ENCODE results near the gene RP9. TPM values are rescaled to one million over a fixed set of nuclear protein-coding genes. Genes with fewer than 3 reads are reported as not detected.

Gene RP9
- 21.5 TPM for polyA plus RNA-seq (2013, experiment 1 of 4)
- 22.0 TPM for polyA plus RNA-seq (2013, experiment 2 of 4)
- polyA plus RNA-seq (2013, experiment 3 of 4): 16.8 TPM
- polyA plus RNA-seq (2013, experiment 4 of 4): 25.3 TPM

- Histone ChIP-seq H3K9me3 (ENCODE audit: control insufficient read depth, low read length) (no peaks in the 10 kb centered on the region), H3K4me1 (ENCODE audit: control insufficient read depth, insufficient read depth, low read length) (no peaks in the 10 kb centered on the region), H3K36me3 (ENCODE audit: control insufficient read depth, insufficient read depth, low read length) (no peaks in the 10 kb centered on the region), H3K27me3 (ENCODE audit: control insufficient read depth, insufficient read depth, low read length, poor library complexity, severe bottlenecking) (peaks cover 12% of the 10 kb centered on the region), H3K4me3 (ENCODE audit: insufficient read depth, low read depth, low read length) (peak within 1 kb of the TSS; percentile 96), H3K27ac (ENCODE audit: insufficient read depth, low read depth, low read length, poor library complexity, severe bottlenecking) (peak within 1 kb of the TSS; percentile 81)
- WGBS, 2 experiments: 0% methylated on average over 100 of the region's 100 CpGs
These were observed at the start of gene RP9 for GRCh38 chr7:33109005-33109757. Gene RP9, minus strand, starts transcription at chr7:33109404. Its CDS starts 32 bp downstream, at chr7:33109372.

- Histone ChIP-seq H3K4me3 (ENCODE audit: insufficient read depth, low read depth, low read length) (no peak overlapping the region), H3K27me3 (ENCODE audit: control insufficient read depth, insufficient read depth, low read length, poor library complexity, severe bottlenecking) (no peaks in the 10 kb centered on the region), H3K4me1 (ENCODE audit: control insufficient read depth, insufficient read depth, low read length) (no peaks in the 10 kb centered on the region), H3K36me3 (ENCODE audit: control insufficient read depth, insufficient read depth, low read length) (no peaks in the 10 kb centered on the region), H3K9me3 (ENCODE audit: control insufficient read depth, low read length) (no peaks in the 10 kb centered on the region), H3K27ac (ENCODE audit: insufficient read depth, low read depth, low read length, poor library complexity, severe bottlenecking) (no peak overlapping the region)
- 46 to 100% methylated on average over 1 to 2 of the region's 2 CpGs for WGBS, 2 experiments
These were observed 48.6 kb upstream of the RP9 start for GRCh38 chr7:33157781-33158180.

- no peaks in the 10 kb centered on the region for H3K36me3 ChIP-seq (ENCODE audit: control insufficient read depth, insufficient read depth, low read length)
- no peaks in the 10 kb centered on the region for H3K4me1 ChIP-seq (ENCODE audit: control insufficient read depth, insufficient read depth, low read length)
- no peak overlapping the region for H3K4me3 ChIP-seq (ENCODE audit: insufficient read depth, low read depth, low read length)
- no peaks in the 10 kb centered on the region for H3K9me3 ChIP-seq (ENCODE audit: control insufficient read depth, low read length)
- H3K27me3 ChIP-seq (ENCODE audit: control insufficient read depth, insufficient read depth, low read length, poor library complexity, severe bottlenecking): no peaks in the 10 kb centered on the region
- 83 to 90% methylated on average over 1 of the region's 1 CpG for WGBS, 2 experiments
- no peak overlapping the region for H3K27ac ChIP-seq (ENCODE audit: insufficient read depth, low read depth, low read length, poor library complexity, severe bottlenecking)
These were observed 48.1 kb upstream of the RP9 start for GRCh38 chr7:33157311-33157710.

- WGBS, 2 experiments: 88 to 95% methylated on average over 1 to 2 of the region's 2 CpGs
These were observed 47.2 kb upstream of the RP9 start for GRCh38 chr7:33156441-33156840.

GRCh38 chr7:33155811-33156210, 46.6 kb upstream of the RP9 start:
- H3K27ac ChIP-seq (ENCODE audit: insufficient read depth, low read depth, low read length, poor library complexity, severe bottlenecking): no peak overlapping the region
- no peaks in the 10 kb centered on the region for H3K36me3 ChIP-seq (ENCODE audit: control insufficient read depth, insufficient read depth, low read length)
- no peaks in the 10 kb centered on the region for H3K27me3 ChIP-seq (ENCODE audit: control insufficient read depth, insufficient read depth, low read length, poor library complexity, severe bottlenecking)
- no peaks in the 10 kb centered on the region for H3K9me3 ChIP-seq (ENCODE audit: control insufficient read depth, low read length)
- WGBS, 2 experiments: 77 to 90% methylated on average over 2 of the region's 2 CpGs
- no peak overlapping the region for H3K4me3 ChIP-seq (ENCODE audit: insufficient read depth, low read depth, low read length)
- no peaks in the 10 kb centered on the region for H3K4me1 ChIP-seq (ENCODE audit: control insufficient read depth, insufficient read depth, low read length)

More at GRCh38 chr7:33156441-33156840, 47.2 kb upstream of the RP9 start:
- H3K27ac ChIP-seq (ENCODE audit: insufficient read depth, low read depth, low read length, poor library complexity, severe bottlenecking): no peak overlapping the region
- no peaks in the 10 kb centered on the region for H3K27me3 ChIP-seq (ENCODE audit: control insufficient read depth, insufficient read depth, low read length, poor library complexity, severe bottlenecking)
- H3K36me3 ChIP-seq (ENCODE audit: control insufficient read depth, insufficient read depth, low read length): no peaks in the 10 kb centered on the region
- no peak overlapping the region for H3K4me3 ChIP-seq (ENCODE audit: insufficient read depth, low read depth, low read length)
- no peaks in the 10 kb centered on the region for H3K9me3 ChIP-seq (ENCODE audit: control insufficient read depth, low read length)
- no peaks in the 10 kb centered on the region for H3K4me1 ChIP-seq (ENCODE audit: control insufficient read depth, insufficient read depth, low read length)

GRCh38 chr7:33152087-33152486, 42.9 kb upstream of the RP9 start:
- no peaks in the 10 kb centered on the region for H3K9me3 ChIP-seq (ENCODE audit: control insufficient read depth, low read length)
- WGBS, 2 experiments: 91 to 100% methylated on average over 3 of the region's 3 CpGs
- no peaks in the 10 kb centered on the region for H3K27me3 ChIP-seq (ENCODE audit: control insufficient read depth, insufficient read depth, low read length, poor library complexity, severe bottlenecking)
- H3K4me1 ChIP-seq (ENCODE audit: control insufficient read depth, insufficient read depth, low read length): peaks cover 5% of the 10 kb centered on the region
- no peaks in the 10 kb centered on the region for H3K36me3 ChIP-seq (ENCODE audit: control insufficient read depth, insufficient read depth, low read length)
- no peak overlapping the region for H3K4me3 ChIP-seq (ENCODE audit: insufficient read depth, low read depth, low read length)
- H3K27ac ChIP-seq (ENCODE audit: insufficient read depth, low read depth, low read length, poor library complexity, severe bottlenecking): no peak overlapping the region

GRCh38 chr7:33145156-33145555, 36.0 kb upstream of the RP9 start:
- 92 to 94% methylated on average over 5 of the region's 5 CpGs for WGBS, 2 experiments
- peaks cover 3% of the 10 kb centered on the region for H3K9me3 ChIP-seq (ENCODE audit: control insufficient read depth, low read length)
- no peak overlapping the region for H3K4me3 ChIP-seq (ENCODE audit: insufficient read depth, low read depth, low read length)
- peaks cover 5% of the 10 kb centered on the region for H3K4me1 ChIP-seq (ENCODE audit: control insufficient read depth, insufficient read depth, low read length)
- no peak overlapping the region for H3K27ac ChIP-seq (ENCODE audit: insufficient read depth, low read depth, low read length, poor library complexity, severe bottlenecking)
- no peaks in the 10 kb centered on the region for H3K27me3 ChIP-seq (ENCODE audit: control insufficient read depth, insufficient read depth, low read length, poor library complexity, severe bottlenecking)
- no peaks in the 10 kb centered on the region for H3K36me3 ChIP-seq (ENCODE audit: control insufficient read depth, insufficient read depth, low read length)

GRCh38 chr7:33143996-33144718, 35.0 kb upstream of the RP9 start:
- Histone ChIP-seq H3K9me3 (ENCODE audit: control insufficient read depth, low read length) (peaks cover 3% of the 10 kb centered on the region), H3K27ac (ENCODE audit: insufficient read depth, low read depth, low read length, poor library complexity, severe bottlenecking) (no peak overlapping the region), H3K36me3 (ENCODE audit: control insufficient read depth, insufficient read depth, low read length) (no peaks in the 10 kb centered on the region), H3K4me1 (ENCODE audit: control insufficient read depth, insufficient read depth, low read length) (no peaks in the 10 kb centered on the region), H3K4me3 (ENCODE audit: insufficient read depth, low read depth, low read length) (no peak overlapping the region), H3K27me3 (ENCODE audit: control insufficient read depth, insufficient read depth, low read length, poor library complexity, severe bottlenecking) (no peaks in the 10 kb centered on the region)
- 95 to 96% methylated on average over 4 of the region's 4 CpGs for WGBS, 2 experiments

GRCh38 chr7:33142585-33142984, 33.4 kb upstream of the RP9 start:
- WGBS, 2 experiments: 90 to 91% methylated on average over 1 of the region's 1 CpG
- H3K27me3 ChIP-seq (ENCODE audit: control insufficient read depth, insufficient read depth, low read length, poor library complexity, severe bottlenecking): no peaks in the 10 kb centered on the region
- no peaks in the 10 kb centered on the region for H3K4me1 ChIP-seq (ENCODE audit: control insufficient read depth, insufficient read depth, low read length)
- H3K4me3 ChIP-seq (ENCODE audit: insufficient read depth, low read depth, low read length): no peak overlapping the region
- H3K36me3 ChIP-seq (ENCODE audit: control insufficient read depth, insufficient read depth, low read length): no peaks in the 10 kb centered on the region
- no peak overlapping the region for H3K27ac ChIP-seq (ENCODE audit: insufficient read depth, low read depth, low read length, poor library complexity, severe bottlenecking)
- H3K9me3 ChIP-seq (ENCODE audit: control insufficient read depth, low read length): peaks cover 3% of the 10 kb centered on the region

GRCh38 chr7:33137103-33137502, 27.9 kb upstream of the RP9 start:
- H3K36me3 ChIP-seq (ENCODE audit: control insufficient read depth, insufficient read depth, low read length): no peaks in the 10 kb centered on the region
- no peaks in the 10 kb centered on the region for H3K27me3 ChIP-seq (ENCODE audit: control insufficient read depth, insufficient read depth, low read length, poor library complexity, severe bottlenecking)

More at GRCh38 chr7:33137103-33137502, 27.9 kb upstream of the RP9 start:
- 89% methylated on average over 15 of the region's 15 CpGs for WGBS, 2 experiments
- no peaks in the 10 kb centered on the region for H3K4me1 ChIP-seq (ENCODE audit: control insufficient read depth, insufficient read depth, low read length)
- no peaks in the 10 kb centered on the region for H3K9me3 ChIP-seq (ENCODE audit: control insufficient read depth, low read length)
- no peak overlapping the region for H3K4me3 ChIP-seq (ENCODE audit: insufficient read depth, low read depth, low read length)
- H3K27ac ChIP-seq (ENCODE audit: insufficient read depth, low read depth, low read length, poor library complexity, severe bottlenecking): no peak overlapping the region

Measured in ectodermal cell (in vitro differentiated cells).